AG04449 (cell line): ENCODE results near the gene FBXL16.

Experiments used
- CTCF ChIA-PET: fragments of 350-600 bp; formaldehyde crosslinking; extraction: SDS; loops from one replicate; lab custom pipeline; 2021; ENCODE audit warnings: antibody characterized with exemption; lab: Yijun Ruan, JAX
- POLR2A ChIA-PET: fragments of 400-600, 350-600 bp; formaldehyde crosslinking; extraction: SDS; loops from one replicate; lab custom pipeline; 2020; ENCODE audit warnings: antibody characterized with exemption, inconsistent platforms; lab: Yijun Ruan, JAX
- DNase-seq: peaks from one replicate; pipeline ENCODE4 v3.0.0-alpha.2; 2010; ENCODE audit warnings: low read depth, low spot score
- H3K4me3 ChIP-seq: 2 replicates; pipeline ENCODE4 v1.5.1; 2011; ENCODE audit warnings: low read depth, mild to moderate bottlenecking, control low read depth, low read length
- TF ChIP-seq, protein P1 (sequence below): IDR thresholded peaks from one replicate; pipeline ENCODE4 v1.5.1; 2011; ENCODE audit warnings: mild to moderate bottlenecking, moderate library complexity, low read length, control low read depth, inconsistent platforms; ENCODE audit not compliant: insufficient read depth; ENCODE audit errors: missing control alignments

Gene FBXL16

DNA sequence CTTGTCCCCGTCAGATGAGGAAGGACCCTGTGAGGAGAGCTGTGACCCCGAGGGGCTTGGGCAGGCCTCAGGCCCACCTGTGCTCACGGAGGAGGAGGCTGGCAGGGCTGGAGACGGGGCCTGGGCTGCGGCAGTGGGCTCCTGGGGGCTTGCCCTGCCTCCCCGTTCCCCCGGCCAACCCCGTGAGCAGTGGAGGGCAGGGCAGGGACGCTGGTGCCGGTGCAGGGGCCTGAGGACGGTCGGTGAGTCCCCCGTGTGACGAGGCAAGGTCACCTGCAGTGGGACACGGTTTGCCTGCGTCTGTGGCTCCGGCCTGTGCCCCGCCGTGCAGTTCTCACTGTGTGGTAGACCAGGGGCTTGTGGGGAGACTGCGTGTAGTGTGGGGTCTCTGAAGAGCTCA lies 46.0 kb downstream of the FBXL16 start:
- ChIA-PET POLR2A (no interaction called here), CTCF (interaction anchor here (0.8 to 2.2 kb wide), 8 partner anchors 8 to 82 kb away, joined by 3 to 11 read pairs (median 3); partner anchors contain the start of gene WDR90)
- TF ChIP-seq, protein P1, sequence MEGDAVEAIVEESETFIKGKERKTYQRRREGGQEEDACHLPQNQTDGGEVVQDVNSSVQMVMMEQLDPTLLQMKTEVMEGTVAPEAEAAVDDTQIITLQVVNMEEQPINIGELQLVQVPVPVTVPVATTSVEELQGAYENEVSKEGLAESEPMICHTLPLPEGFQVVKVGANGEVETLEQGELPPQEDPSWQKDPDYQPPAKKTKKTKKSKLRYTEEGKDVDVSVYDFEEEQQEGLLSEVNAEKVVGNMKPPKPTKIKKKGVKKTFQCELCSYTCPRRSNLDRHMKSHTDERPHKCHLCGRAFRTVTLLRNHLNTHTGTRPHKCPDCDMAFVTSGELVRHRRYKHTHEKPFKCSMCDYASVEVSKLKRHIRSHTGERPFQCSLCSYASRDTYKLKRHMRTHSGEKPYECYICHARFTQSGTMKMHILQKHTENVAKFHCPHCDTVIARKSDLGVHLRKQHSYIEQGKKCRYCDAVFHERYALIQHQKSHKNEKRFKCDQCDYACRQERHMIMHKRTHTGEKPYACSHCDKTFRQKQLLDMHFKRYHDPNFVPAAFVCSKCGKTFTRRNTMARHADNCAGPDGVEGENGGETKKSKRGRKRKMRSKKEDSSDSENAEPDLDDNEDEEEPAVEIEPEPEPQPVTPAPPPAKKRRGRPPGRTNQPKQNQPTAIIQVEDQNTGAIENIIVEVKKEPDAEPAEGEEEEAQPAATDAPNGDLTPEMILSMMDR = no peak
- H3K4me3 ChIP-seq = no peak overlapping the region
- DNase-seq = no peak

DNA sequence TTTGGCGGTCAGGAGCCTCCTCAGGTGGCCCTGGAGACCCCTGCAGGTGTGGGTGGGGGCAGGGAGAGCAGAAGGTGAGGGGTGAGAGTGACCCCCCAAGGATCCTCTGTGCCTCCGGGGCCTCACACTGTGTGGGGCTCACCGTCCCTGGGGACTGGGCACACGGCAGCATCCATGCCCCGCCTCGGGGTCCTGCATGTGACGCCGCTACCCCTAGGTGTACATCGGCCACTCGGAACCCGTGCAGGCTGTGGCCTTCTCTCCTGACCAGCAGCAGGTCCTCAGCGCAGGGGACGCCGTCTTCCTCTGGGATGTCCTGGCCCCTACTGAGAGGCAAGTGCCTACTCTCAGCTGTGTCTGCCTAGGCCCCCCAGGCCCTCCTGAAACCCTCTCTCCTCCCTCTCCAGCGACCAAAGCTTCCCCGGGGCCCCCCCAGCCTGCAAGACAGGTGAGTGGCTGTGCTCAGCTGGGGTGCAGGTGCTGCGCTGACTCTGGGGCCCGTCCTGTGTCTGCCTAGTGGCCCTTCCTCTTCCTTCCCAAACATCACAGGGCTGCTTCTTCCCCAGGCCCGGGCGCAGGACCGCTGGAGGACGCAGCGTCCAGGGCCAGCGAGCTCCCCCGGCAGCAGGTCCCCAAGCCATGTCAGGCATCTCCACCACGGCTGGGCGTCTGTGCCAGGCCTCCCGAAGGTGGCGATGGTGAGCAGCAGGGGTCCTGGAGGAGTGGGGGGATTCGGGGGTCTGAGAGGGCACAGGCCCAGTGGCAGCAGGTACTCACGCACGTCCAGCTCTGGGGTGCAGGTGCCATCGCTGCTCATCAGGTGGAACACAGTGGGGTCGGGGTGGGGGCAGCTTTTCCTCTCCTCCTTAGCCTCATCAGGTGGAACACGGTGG lies 46.7 kb downstream of the FBXL16 start:
- TF ChIP-seq, protein P1 = no peak
- H3K4me3 ChIP-seq = no peak overlapping the region
- DNase-seq = no peak
- POLR2A ChIA-PET = no interaction called here
- CTCF ChIA-PET = interaction anchor here (0.8 to 2.2 kb wide), 7 partner anchors 9 to 82 kb away, joined by 3 to 11 read pairs (median 3); partner anchors contain the start of gene WDR90

DNA sequence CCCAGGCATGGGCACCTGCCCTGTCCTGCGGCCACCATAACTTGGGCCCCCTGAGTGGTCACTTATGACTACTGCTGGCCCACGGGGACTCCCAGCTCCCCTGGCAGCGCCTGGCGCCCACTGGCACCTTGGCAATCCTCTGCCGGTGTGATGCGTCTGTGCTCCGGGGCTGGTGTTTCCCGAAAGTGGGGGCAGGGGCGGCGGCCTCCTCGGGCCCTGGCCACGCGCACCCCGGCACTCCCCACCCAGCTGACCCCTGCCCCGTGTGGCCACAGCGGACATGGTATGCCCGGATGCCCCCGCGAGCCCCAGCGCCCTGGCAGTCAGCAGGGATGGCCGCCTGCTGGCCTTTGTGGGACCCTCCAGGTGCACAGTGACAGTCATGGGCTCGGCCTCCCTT lies 48.1 kb downstream of the FBXL16 start:
- ChIA-PET CTCF (interaction anchor here (1.5 kb wide), 1 partner anchor 10 kb away, joined by 6 read pairs; the partner anchor contains the start of gene RHOT2), POLR2A (no interaction called here)
- TF ChIP-seq, protein P1 = no peak
- no peak for DNase-seq
- no peak overlapping the region for H3K4me3 ChIP-seq

DNA sequence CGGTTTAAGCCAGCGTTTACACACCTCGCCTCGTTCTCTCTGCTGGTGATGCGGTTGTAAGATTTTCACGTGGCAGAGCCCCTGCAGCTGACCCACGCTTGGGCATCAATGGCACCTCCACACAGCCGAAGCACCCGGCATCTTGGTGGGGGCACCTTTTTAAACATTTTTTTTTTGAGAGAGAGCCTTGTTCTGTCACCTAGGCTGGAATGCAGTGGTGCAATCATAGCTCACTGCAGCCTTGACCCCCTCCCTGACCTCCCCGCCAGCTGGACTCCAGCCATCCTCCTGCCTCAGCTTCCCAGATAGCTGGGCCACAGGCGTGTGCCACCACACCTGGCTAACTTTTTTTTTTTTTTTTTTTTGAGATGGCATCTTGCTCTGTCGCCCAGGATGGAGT lies 51.6 kb downstream of the FBXL16 start:
- TF ChIP-seq, protein P1 = no peak

DNA sequence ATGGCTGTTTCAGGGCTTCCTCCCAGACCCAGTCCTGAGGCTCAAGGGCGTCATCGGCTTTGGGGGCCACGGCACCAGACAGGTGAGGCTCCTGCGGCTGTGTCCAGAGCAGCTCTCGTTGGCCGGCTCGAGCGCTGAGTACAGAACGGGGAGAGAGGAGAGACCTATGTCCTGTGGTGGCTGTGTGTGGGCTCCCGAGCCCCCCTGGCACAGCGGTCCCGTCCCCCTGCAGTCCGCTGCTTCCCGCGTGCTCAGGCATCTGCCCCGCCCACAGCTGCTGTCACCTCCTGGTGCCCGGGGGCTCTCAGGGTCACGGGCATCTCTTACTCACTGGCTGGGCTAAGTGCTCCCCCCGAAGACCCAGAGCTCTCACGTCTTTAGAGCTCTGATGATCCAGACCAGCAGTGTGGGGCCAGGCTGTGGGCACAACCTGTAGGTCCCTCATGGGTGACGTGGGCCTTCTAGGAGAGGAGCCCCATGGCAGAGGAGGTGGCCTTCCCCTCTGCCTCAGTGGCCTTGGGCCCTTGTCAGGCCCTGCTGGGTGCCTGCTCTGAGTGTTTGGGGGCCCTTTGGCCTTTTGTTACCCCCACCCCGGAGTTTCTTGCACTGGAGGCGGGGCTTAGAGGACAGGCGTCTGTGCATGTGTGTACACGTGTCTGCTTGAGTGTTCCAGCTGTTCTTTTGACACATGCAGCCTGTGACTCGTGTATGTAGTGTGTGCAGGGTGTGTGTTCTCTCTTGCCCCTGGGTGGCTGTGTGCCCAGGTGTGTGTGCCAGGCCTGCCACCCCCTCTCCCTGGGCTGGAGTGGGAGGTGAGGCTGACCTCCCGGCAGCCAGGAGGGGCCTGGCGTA lies 52.9 kb downstream of the FBXL16 start:
- no peak overlapping the region for H3K4me3 ChIP-seq
- CTCF ChIA-PET = interaction anchor here (1.1 to 2.3 kb wide), 3 partner anchors 9 to 15 kb away, joined by 4 to 13 read pairs (median 4); partner anchors contain the start of gene RHOT2
- TF ChIP-seq, protein P1 = no peak
- no peak for DNase-seq
- POLR2A ChIA-PET = interaction anchor here (1.0 kb wide), 1 partner anchor 16 kb away, joined by 4 read pairs; the partner anchor contains the start of gene METTL26

More for the DNA sequence above, 51.6 kb downstream of the FBXL16 start:
- DNase-seq = no peak
- ChIA-PET POLR2A (no interaction called here), CTCF (interaction anchor here (1.2 kb wide), 1 partner anchor 13 kb away, joined by 4 read pairs; the partner anchor contains the start of gene RHOT2)
- H3K4me3 ChIP-seq = no peak overlapping the region
